Measurements from ENCODE around the gene CMTM4.

DNA sequence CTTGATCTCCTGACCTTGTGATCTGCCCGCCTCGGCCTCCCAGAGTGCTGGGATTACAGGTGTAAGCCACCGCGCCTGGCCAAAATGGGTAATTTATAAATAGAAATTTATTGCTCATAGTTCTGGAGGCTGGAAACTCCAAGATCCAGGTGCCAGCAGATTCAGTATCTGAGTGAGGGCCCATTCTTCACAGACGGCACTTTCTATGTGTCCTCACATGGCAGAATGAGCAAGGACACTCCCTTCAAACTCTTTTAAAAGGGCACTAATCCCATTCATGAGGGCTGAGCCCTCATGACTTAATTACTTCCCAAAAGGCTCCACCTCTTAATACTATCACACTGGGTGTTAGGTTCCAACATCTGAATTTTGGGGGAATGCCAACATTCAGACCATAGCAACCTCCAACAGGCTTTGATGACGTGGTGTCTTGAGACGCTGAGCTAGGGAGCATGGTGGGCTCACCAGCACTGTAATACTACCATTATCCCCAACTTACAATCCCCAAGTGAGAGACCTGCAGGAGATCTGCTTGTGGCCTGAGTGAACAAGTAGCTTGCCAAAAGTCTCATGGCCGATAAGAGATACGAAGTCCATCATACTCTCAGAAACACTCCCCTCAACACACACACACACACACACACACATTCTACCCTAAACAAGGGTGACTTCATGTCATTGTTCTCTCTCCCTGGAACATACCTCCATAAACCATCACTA is 8.5 kb downstream of the CMTM4 start:
- TF ChIP-seq CHD1 (IDR thresholded peaks at IDR 0.05; ENCODE audit: low read depth, low read length) (no peak), POLR2A (IDR thresholded peaks at IDR 0.05; ENCODE audit: low read depth, low read length) (no peak), RAD21 (IDR thresholded peaks at IDR 0.05; ENCODE audit: low read length) (no peak), RFX5 (IDR thresholded peaks at IDR 0.05; ENCODE audit: low read depth, low read length) (no peak), BHLHE40 (IDR thresholded peaks at IDR 0.05; ENCODE audit: low read depth, low read length) (no peak), CEBPB (IDR thresholded peaks at IDR 0.05; ENCODE audit: low read depth, low read length) (no peak), NFE2L2 (IDR thresholded peaks at IDR 0.05; ENCODE audit: low read depth, low read length) (no peak), MXI1 (IDR thresholded peaks at IDR 0.05; ENCODE audit: borderline replicate concordance, low read depth, low read length) (no peak), FOS (IDR thresholded peaks at IDR 0.05; ENCODE audit: low read depth, low read length) (no peak), SMC3 (IDR thresholded peaks at IDR 0.05; ENCODE audit: low read depth, low read length) (no peak), RCOR1 (IDR thresholded peaks at IDR 0.05; ENCODE audit: insufficient replicate concordance, low read length) (no peak)
- TF ChIP-seq, protein P1, sequence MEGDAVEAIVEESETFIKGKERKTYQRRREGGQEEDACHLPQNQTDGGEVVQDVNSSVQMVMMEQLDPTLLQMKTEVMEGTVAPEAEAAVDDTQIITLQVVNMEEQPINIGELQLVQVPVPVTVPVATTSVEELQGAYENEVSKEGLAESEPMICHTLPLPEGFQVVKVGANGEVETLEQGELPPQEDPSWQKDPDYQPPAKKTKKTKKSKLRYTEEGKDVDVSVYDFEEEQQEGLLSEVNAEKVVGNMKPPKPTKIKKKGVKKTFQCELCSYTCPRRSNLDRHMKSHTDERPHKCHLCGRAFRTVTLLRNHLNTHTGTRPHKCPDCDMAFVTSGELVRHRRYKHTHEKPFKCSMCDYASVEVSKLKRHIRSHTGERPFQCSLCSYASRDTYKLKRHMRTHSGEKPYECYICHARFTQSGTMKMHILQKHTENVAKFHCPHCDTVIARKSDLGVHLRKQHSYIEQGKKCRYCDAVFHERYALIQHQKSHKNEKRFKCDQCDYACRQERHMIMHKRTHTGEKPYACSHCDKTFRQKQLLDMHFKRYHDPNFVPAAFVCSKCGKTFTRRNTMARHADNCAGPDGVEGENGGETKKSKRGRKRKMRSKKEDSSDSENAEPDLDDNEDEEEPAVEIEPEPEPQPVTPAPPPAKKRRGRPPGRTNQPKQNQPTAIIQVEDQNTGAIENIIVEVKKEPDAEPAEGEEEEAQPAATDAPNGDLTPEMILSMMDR (conservative IDR thresholded peaks at IDR 0.05; ENCODE audit: low read depth, low read length), result no peak
- TF ChIP-seq, protein P2, sequence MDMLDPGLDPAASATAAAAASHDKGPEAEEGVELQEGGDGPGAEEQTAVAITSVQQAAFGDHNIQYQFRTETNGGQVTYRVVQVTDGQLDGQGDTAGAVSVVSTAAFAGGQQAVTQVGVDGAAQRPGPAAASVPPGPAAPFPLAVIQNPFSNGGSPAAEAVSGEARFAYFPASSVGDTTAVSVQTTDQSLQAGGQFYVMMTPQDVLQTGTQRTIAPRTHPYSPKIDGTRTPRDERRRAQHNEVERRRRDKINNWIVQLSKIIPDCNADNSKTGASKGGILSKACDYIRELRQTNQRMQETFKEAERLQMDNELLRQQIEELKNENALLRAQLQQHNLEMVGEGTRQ (IDR thresholded peaks at IDR 0.05; ENCODE audit: low read depth, low read length), result no peak
- TF ChIP-seq, protein P3, sequence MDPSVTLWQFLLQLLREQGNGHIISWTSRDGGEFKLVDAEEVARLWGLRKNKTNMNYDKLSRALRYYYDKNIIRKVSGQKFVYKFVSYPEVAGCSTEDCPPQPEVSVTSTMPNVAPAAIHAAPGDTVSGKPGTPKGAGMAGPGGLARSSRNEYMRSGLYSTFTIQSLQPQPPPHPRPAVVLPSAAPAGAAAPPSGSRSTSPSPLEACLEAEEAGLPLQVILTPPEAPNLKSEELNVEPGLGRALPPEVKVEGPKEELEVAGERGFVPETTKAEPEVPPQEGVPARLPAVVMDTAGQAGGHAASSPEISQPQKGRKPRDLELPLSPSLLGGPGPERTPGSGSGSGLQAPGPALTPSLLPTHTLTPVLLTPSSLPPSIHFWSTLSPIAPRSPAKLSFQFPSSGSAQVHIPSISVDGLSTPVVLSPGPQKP (IDR thresholded peaks at IDR 0.05; ENCODE audit: borderline replicate concordance, low read depth, low read length), result no peak

All from IMR-90 (cell line).